BLaER1 (cell line): ENCODE data around the gene ATG14.

Source experiments
- H3K27ac ChIP-seq: shearing (Covaris generic); formaldehyde crosslinking; 2 replicates; pipeline ENCODE4 v1.8.1; 2022
- H3K27me3 ChIP-seq: shearing (Covaris generic); formaldehyde crosslinking; 2 replicates; pipeline ENCODE4 v1.8.1; 2022
- H3K36me3 ChIP-seq: shearing (Covaris generic); formaldehyde crosslinking; 2 replicates; pipeline ENCODE4 v1.8.1; 2022
- H3K4me1 ChIP-seq: shearing (Covaris generic); formaldehyde crosslinking; 2 replicates; pipeline ENCODE4 v1.8.1; 2022
- H3K4me2 ChIP-seq: shearing (Covaris generic); formaldehyde crosslinking; 2 replicates; pipeline ENCODE4 v1.8.1; 2022
- H3K4me3 ChIP-seq: shearing (Covaris generic); formaldehyde crosslinking; 2 replicates; pipeline ENCODE4 v1.8.1; 2022
- H3K9ac ChIP-seq: shearing (Covaris generic); formaldehyde crosslinking; 2 replicates; pipeline ENCODE4 v1.8.1; 2022
- H3K9me3 ChIP-seq: shearing (Covaris generic); formaldehyde crosslinking; 2 replicates; pipeline ENCODE4 v1.8.1; 2022
- H4K20me1 ChIP-seq: shearing (Covaris generic); formaldehyde crosslinking; 2 replicates; pipeline ENCODE4 v1.8.1; 2022
- Cebpa-rat ChIP-seq: shearing (Covaris generic); IDR thresholded peaks from 2 replicates; pipeline ENCODE4 v1.8.1; 2022

ATG14 gene

DNA sequence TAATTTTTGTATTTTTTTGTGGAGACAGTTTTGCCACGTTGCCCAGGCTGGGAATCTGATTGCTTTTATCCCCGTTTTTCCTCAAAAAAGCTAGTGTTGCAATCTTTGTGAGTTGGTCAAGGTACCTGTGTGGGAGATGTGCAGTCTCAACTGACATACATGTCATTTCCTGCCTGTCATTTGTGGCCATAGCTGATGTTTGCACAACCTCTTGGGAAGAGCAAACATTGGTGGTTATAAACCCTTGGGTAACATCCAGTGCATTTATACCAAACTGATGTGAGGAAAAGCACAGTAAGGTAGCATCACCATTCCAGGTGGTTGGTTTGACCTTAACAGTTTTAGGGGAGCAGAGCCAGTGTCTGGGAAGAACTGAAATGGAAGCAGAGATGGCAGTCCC, 54.7 kb downstream of the ATG14 start:
- H3K9ac ChIP-seq, result no peak overlapping the region

DNA sequence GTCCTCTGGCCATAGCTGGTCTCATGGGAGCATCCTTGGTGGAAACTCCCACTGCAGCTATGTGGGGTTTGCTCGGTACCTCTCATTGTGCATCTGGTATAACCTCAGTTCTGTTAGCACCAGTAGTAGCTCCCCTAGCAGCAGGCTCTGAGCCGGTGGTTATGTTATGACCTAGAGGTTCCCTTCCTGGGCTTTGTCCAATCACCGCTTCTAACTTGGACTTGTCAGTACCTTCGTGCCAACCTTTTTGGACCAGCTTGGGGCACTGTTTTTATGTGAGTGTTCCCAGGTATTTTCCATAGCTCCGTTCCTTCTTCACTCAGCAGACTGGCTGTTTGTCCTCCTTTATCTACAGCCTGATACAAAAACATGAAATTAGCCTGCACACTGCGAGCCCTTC, 55.7 kb downstream of the ATG14 start:
- Histone ChIP-seq H4K20me1 (peaks cover 33% of the 10 kb centered on the region), H3K27me3 (no peaks in the 10 kb centered on the region), H3K27ac (no peak overlapping the region), H3K4me2 (no peak overlapping the region), H3K9me3 (no peaks in the 10 kb centered on the region), H3K9ac (no peak overlapping the region), H3K36me3 (peaks cover 56% of the 10 kb centered on the region), H3K4me3 (no peak overlapping the region), H3K4me1 (no peaks in the 10 kb centered on the region)
- no peak for TF ChIP-seq Cebpa-rat

More for the DNA sequence above, 54.7 kb downstream of the ATG14 start:
- peaks cover 46% of the 10 kb centered on the region for H3K36me3 ChIP-seq
- H3K9me3 ChIP-seq, result no peaks in the 10 kb centered on the region
- H3K4me2 ChIP-seq, result no peak overlapping the region
- no peak overlapping the region for H3K4me3 ChIP-seq
- peaks cover 24% of the 10 kb centered on the region for H4K20me1 ChIP-seq
- TF ChIP-seq Cebpa-rat, result no peak
- H3K27ac ChIP-seq, result no peak overlapping the region
- no peaks in the 10 kb centered on the region for H3K27me3 ChIP-seq
- H3K4me1 ChIP-seq, result no peaks in the 10 kb centered on the region

DNA sequence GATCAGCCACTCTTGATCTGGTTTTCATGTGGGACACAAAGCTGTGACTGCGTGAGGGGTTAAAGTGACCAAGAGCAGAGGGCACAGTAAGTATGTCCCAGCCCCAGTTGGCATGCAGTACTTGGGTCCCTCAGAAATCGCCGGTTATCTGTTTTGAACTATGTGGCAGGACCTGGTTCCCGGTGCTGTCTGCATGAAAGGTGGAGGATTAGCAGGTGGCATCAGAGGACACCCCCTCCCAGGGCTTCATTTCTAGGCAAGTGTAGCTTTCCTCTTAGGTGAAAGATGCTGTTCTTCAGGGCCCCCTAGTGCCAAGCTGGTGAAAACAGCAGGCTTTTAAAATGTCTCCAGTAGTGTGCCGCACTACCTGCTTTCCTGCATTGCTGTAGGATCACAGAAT, 57.1 kb downstream of the ATG14 start:
- H3K27ac ChIP-seq, result no peak overlapping the region
- no peaks in the 10 kb centered on the region for H3K27me3 ChIP-seq
- peaks cover 47% of the 10 kb centered on the region for H4K20me1 ChIP-seq
- H3K4me1 ChIP-seq, result peaks cover 4% of the 10 kb centered on the region
- H3K36me3 ChIP-seq, result peaks cover 64% of the 10 kb centered on the region
- H3K9me3 ChIP-seq, result no peaks in the 10 kb centered on the region
- TF ChIP-seq Cebpa-rat, result no peak
- H3K4me2 ChIP-seq, result no peak overlapping the region
- H3K4me3 ChIP-seq, result no peak overlapping the region
- H3K9ac ChIP-seq, result no peak overlapping the region

DNA sequence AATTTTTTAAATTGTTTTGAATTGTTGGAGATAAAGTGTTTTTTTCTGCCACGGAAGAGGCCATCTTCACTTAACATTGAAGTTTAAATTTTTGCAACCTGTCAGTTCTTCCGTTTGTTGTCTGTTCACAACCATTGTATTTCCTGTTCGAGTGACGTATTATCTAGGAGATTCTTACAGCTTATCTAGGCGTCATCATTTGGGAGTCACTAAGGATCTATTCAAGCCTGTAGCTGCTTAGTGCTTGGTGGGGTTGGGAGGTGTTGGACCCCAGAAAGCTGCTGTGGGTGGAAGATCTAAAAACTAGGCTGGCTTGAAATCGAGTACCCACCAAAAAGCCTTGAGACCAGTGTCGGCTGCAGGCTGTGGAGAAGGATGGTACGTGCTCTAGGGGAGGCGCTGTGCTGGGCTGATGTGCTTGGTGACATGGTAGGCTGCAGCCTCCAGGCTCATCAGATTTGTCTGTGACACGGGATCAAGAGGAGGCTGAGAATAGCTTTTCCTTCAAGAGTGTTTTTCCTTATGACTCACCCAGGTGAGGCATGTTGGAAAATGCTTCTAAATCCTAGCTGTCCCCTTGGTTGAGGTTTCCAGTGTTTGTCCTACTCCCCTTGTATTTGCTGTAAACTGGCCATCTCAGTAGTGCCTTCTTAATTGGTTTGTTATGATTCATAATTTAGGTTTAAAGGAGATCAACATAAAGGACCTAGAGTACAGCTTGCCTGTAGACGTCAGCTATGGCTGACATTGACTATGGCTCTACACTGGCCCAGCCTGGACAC, 57.8 kb downstream of the ATG14 start:
- Histone ChIP-seq H3K9me3 (no peaks in the 10 kb centered on the region), H3K4me3 (no peak overlapping the region), H3K27ac (no peak overlapping the region), H3K36me3 (peaks cover 64% of the 10 kb centered on the region), H3K4me1 (peaks cover 11% of the 10 kb centered on the region), H4K20me1 (peaks cover 53% of the 10 kb centered on the region), H3K4me2 (no peak overlapping the region), H3K27me3 (no peaks in the 10 kb centered on the region), H3K9ac (no peak overlapping the region)
- no peak for TF ChIP-seq Cebpa-rat

DNA sequence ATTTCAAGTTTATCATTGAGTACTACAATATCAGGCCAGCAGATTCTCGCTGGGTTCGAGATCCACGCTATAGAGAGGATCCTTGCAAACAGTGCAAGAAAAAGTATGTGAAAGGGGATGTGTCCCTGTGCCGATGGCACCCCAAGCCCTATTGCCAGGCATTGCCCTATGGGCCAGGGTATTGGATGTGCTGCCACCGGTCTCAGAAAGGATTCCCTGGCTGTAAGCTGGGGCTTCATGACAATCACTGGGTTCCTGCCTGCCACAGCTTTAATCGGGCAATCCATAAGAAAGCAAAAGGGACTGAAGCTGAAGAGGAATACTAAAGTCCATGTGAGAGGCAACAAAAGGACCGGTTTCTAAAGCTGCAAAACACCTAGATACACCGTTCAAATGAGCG, 59.4 kb downstream of the ATG14 start:
- no peak for TF ChIP-seq Cebpa-rat
- Histone ChIP-seq H3K4me3 (no peak overlapping the region), H3K4me1 (peaks cover 17% of the 10 kb centered on the region), H3K27ac (no peak overlapping the region), H3K4me2 (no peak overlapping the region), H3K9ac (no peak overlapping the region), H3K36me3 (peaks cover 54% of the 10 kb centered on the region), H3K9me3 (no peaks in the 10 kb centered on the region), H4K20me1 (peaks cover 70% of the 10 kb centered on the region), H3K27me3 (no peaks in the 10 kb centered on the region)

DNA sequence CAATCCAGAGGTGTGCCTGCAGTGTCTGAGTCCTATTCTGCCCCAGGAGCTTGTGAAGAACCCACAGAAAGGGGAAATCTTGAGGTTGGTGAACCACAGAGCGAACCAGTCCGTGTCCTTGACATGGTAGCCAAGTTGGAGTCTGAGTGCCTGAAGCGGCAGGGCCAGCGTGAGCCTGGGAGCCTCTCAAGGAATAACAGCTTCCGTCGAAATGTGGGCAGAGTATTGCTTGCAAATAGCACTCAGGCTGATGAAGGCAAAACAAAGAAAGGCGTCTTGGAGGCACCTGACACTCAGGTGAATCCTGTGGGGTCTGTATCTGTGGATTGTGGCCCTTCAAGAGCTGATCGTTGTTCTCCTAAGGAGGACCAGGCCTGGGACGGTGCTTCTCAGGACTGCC, 60.5 kb downstream of the ATG14 start:
- Histone ChIP-seq H3K27ac (no peak overlapping the region), H4K20me1 (peaks cover 81% of the 10 kb centered on the region), H3K27me3 (no peaks in the 10 kb centered on the region), H3K36me3 (peaks cover 53% of the 10 kb centered on the region), H3K4me1 (peaks cover 17% of the 10 kb centered on the region), H3K9me3 (no peaks in the 10 kb centered on the region), H3K4me2 (no peak overlapping the region), H3K9ac (no peak overlapping the region), H3K4me3 (no peak overlapping the region)
- no peak for TF ChIP-seq Cebpa-rat

DNA sequence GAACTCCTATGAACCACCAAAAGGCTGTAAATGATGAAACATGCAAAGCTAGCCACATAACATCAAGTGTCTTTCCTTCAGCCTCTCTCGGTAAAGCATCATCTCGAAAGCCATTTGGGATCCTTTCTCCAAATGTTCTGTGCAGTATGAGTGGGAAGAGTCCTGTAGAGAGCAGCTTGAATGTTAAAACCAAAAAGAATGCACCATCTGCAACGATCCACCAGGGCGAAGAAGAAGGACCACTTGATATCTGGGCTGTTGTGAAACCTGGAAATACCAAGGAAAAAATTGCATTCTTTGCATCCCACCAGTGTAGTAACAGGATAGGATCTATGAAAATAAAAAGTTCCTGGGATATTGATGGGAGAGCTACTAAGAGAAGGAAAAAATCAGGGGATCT, 61.2 kb downstream of the ATG14 start:
- H3K27me3 ChIP-seq, result no peaks in the 10 kb centered on the region
- no peaks in the 10 kb centered on the region for H3K9me3 ChIP-seq
- H3K4me2 ChIP-seq, result no peak overlapping the region
- H3K4me3 ChIP-seq, result no peak overlapping the region
- peaks cover 17% of the 10 kb centered on the region for H3K4me1 ChIP-seq
- H3K9ac ChIP-seq, result no peak overlapping the region
- peaks cover 87% of the 10 kb centered on the region for H4K20me1 ChIP-seq
- H3K36me3 ChIP-seq, result peaks cover 46% of the 10 kb centered on the region
- no peak for TF ChIP-seq Cebpa-rat
- H3K27ac ChIP-seq, result no peak overlapping the region

DNA sequence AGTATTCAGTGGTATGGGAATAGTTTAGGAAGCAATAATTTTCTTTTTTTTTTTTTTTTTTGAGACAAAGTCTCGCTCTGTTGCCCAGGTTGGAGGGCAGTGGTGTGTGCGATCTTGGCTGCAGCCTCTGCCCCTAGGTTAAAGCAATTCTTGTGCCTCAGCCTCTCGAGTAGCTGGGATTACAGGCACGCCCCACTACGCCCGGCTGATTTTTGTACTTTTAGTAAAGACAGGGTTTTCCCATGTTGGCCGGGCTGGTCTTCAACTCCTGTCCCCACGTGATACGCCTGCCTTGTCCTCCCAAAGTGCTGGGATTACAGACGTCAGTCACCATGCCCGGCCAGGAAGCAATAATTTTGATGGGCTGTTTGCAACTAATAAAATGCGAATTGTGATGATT, 62.1 kb downstream of the ATG14 start:
- Histone ChIP-seq H3K27ac (no peak overlapping the region), H3K4me3 (no peak overlapping the region), H3K9ac (no peak overlapping the region), H4K20me1 (peaks cover 96% of the 10 kb centered on the region), H3K4me1 (peaks cover 17% of the 10 kb centered on the region), H3K4me2 (peak overlapping the region; percentile 54), H3K27me3 (no peaks in the 10 kb centered on the region), H3K36me3 (peaks cover 38% of the 10 kb centered on the region), H3K9me3 (no peaks in the 10 kb centered on the region)
- TF ChIP-seq Cebpa-rat, result no peak

DNA sequence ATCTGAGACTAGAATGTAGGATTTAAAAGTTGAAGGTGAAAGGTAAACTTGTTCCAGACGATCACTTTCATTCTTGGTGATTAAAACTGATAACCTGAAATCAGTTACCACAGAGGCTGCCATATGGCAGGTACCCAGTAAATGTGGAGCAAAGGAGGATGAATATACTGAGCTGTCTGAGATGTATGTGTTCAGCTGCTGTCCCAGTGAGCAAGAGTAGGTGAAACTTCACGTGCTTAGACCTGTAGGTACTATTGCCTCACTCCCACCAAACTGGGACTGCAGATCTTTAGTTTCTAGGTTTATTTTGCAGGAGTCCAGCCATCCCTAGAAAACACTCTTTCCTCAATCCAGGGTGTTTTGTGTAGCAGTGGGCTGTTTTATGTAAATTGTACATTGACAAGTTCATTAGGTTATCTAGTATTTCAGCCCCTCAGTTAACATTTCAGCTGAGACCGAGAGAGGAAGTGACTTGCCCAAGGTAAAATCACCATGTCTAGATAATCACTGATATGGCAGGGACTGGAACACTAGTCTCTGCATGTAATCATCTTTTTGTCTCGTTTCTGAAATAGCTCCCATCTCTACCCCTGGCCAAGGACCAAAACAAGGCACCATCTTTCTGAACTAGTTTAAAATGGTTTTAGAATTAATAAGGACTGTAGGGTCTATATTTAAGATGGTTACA, 62.7 kb downstream of the ATG14 start:
- Histone ChIP-seq H3K9ac (no peak overlapping the region), H3K27ac (no peak overlapping the region), H3K9me3 (no peaks in the 10 kb centered on the region), H3K4me1 (peaks cover 17% of the 10 kb centered on the region), H3K36me3 (peaks cover 32% of the 10 kb centered on the region), H4K20me1 (peaks cover 95% of the 10 kb centered on the region), H3K4me3 (no peak overlapping the region), H3K27me3 (no peaks in the 10 kb centered on the region), H3K4me2 (peak overlapping the region; percentile 54)
- no peak for TF ChIP-seq Cebpa-rat

DNA sequence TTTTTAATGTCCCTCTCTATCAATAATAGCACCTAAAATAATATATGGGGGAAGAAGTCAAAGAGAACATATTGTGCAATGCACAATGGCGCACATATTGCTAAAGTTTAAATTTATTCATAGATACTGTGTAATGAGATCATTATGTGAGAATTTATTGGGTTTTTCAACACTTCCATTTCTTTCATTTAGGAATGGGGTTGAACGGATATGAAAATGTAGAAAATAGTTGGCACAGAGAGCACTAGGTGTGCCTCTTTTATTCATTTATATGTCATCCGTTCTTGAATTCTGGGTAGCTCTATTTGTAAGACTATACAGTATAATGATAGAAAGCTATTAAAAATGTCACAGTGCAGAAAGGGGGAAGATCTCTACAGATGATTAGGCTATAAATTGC, 63.9 kb downstream of the ATG14 start:
- peaks cover 26% of the 10 kb centered on the region for H3K36me3 ChIP-seq
- H4K20me1 ChIP-seq, result peaks cover 97% of the 10 kb centered on the region
- H3K27me3 ChIP-seq, result no peaks in the 10 kb centered on the region
- peaks cover 17% of the 10 kb centered on the region for H3K4me1 ChIP-seq
- H3K4me2 ChIP-seq, result no peak overlapping the region
- no peak overlapping the region for H3K27ac ChIP-seq
- TF ChIP-seq Cebpa-rat, result no peak
- no peak overlapping the region for H3K9ac ChIP-seq
- no peak overlapping the region for H3K4me3 ChIP-seq
- H3K9me3 ChIP-seq, result no peaks in the 10 kb centered on the region
